GM23248 (cell line): ENCODE data around the gene ALDH4A1. TPM values are rescaled to one million over a fixed set of nuclear protein-coding genes. Genes with fewer than 3 reads are reported as not detected.

ENCODE experiments used
- DNase-seq: peaks from one replicate; pipeline ENCODE4 v3.0.0-alpha.2; 2015
- H2AFZ ChIP-seq: fragments of 200-600 bp; sonication (generic); 2 replicates; pipeline ENCODE4 v1.6.1; 2016; ENCODE audit warnings: antibody characterized with exemption
- H3F3A ChIP-seq: fragments of 200-600 bp; sonication (generic); 2 replicates; pipeline ENCODE4 v1.6.1; 2016; ENCODE audit warnings: mild to moderate bottlenecking, antibody characterized with exemption, mixed run types; ENCODE audit not compliant: insufficient read depth
- H3K27ac ChIP-seq: fragments of 200-600 bp; sonication (generic); 2 replicates; pipeline ENCODE4 v1.5.1; 2016; ENCODE audit warnings: mild to moderate bottlenecking
- H3K27me3 ChIP-seq: fragments of 200-600 bp; sonication (generic); replicated peaks from 2 replicates; pipeline ENCODE4 v1.6.1; 2016; ENCODE audit warnings: mild to moderate bottlenecking; ENCODE audit not compliant: insufficient read depth
- H3K36me3 ChIP-seq: fragments of 200-600 bp; sonication (generic); 2 replicates; pipeline ENCODE4 v1.6.1; 2016; ENCODE audit warnings: low read depth, mild to moderate bottlenecking
- H3K4me1 ChIP-seq: fragments of 200-600 bp; sonication (generic); 2 replicates; pipeline ENCODE4 v1.6.1; 2016; ENCODE audit warnings: mild to moderate bottlenecking; ENCODE audit not compliant: insufficient read depth
- H3K4me2 ChIP-seq: fragments of 200-600 bp; sonication (generic); one replicate; pipeline ENCODE4 v1.6.1; 2016; ENCODE audit warnings: mild to moderate bottlenecking; ENCODE audit not compliant: unreplicated experiment
- H3K4me3 ChIP-seq: fragments of 200-600 bp; sonication (generic); 2 replicates; pipeline ENCODE4 v1.5.1; 2016; ENCODE audit warnings: mild to moderate bottlenecking
- H3K79me2 ChIP-seq: fragments of 200-600 bp; sonication (generic); 2 replicates; pipeline ENCODE4 v1.6.1; 2016; ENCODE audit warnings: mild to moderate bottlenecking; ENCODE audit not compliant: insufficient read depth
- H3K9ac ChIP-seq: fragments of 200-600 bp; sonication (generic); 2 replicates; pipeline ENCODE4 v1.6.1; 2016; ENCODE audit warnings: mild to moderate bottlenecking
- H3K9me2 ChIP-seq: fragments of 200-600 bp; sonication (generic); 2 replicates; pipeline ENCODE4 v1.6.1; 2016; ENCODE audit warnings: mixed run types, mild to moderate bottlenecking, moderate library complexity; ENCODE audit not compliant: insufficient read depth
- H3K9me3 ChIP-seq: fragments of 200-600 bp; sonication (generic); one replicate; pipeline ENCODE4 v1.6.1; 2017; ENCODE audit warnings: low read depth
- H4K20me1 ChIP-seq: fragments of 200-600 bp; sonication (generic); 2 replicates; pipeline ENCODE4 v1.6.0; 2016; ENCODE audit not compliant: insufficient read depth
- EZH2 ChIP-seq: fragments of 200-600 bp; sonication (generic); IDR thresholded peaks from 2 replicates; pipeline ENCODE4 v1.6.1; 2018; ENCODE audit warnings: antibody characterized with exemption, mild to moderate bottlenecking; ENCODE audit not compliant: insufficient read depth, poor library complexity, severe bottlenecking
- EZH2phosphoT487 ChIP-seq: fragments of 200-600 bp; sonication (generic); IDR thresholded peaks from 2 replicates; pipeline ENCODE4 v1.6.1; 2018; ENCODE audit warnings: antibody characterized with exemption, moderate library complexity, mild to moderate bottlenecking, low read depth; ENCODE audit not compliant: insufficient read depth
- WGBS, 2 experiments: methylation state at CpG; one replicate each; pipeline ENCODE4 v1.1.6; 2015 to 2017; ENCODE audit warnings: low lambda C conversion rate in 2 of 2, low coverage in 1 of 2; ENCODE audit errors: missing lambda C conversion rate in 2 of 2; 5-methylcytosine and 5-hydroxymethylcytosine counted together
- in situ Hi-C: fragments of 300-500 bp; cut with MboI; formaldehyde crosslinking; loops from 2 replicates; pipeline ENCODE4 v1.15.0; 2020
- polyA plus RNA-seq: library from polyadenylated mRNA; unstranded; fragments of >200 nt; fragmentation: Nextera tagmentation; extraction: Ambion mirVana; gene quantifications from 2 replicates; pipeline ENCODE4 v1.2.1, GENCODE V29; 2016
- total RNA-seq: library from RNA; depleted of rRNA; stranded (reverse); fragments of >200 nt; shearing (Covaris generic); gene quantifications from 2 replicates; pipeline ENCODE4 v1.2.3, GENCODE V29; 2014

ALDH4A1 gene
- total and polyA plus RNA-seq, 2 experiments from 2014 or later: 10.9 to 13.3 TPM

GRCh38 chr1:18939398-18940302, 37.3 kb upstream of the ALDH4A1 start:
- peak overlapping the region; percentile 28 for H3K4me2 ChIP-seq
- peak; percentile 76 for DNase-seq

GRCh38 chr1:18938707-18939070, 36.3 kb upstream of the ALDH4A1 start:
- Histone ChIP-seq H3K9ac (no peak overlapping the region), H3K36me3 (no peaks in the 10 kb centered on the region), H3K4me1 (peaks cover 20% of the 10 kb centered on the region), H3K79me2 (peaks cover 100% of the 10 kb centered on the region), H3F3A (no peaks in the 10 kb centered on the region), H3K9me2 (no peaks in the 10 kb centered on the region), H4K20me1 (no peaks in the 10 kb centered on the region), H2AFZ (no peak overlapping the region), H3K9me3 (no peaks in the 10 kb centered on the region), H3K4me3 (no peak overlapping the region), H3K4me2 (no peak overlapping the region), H3K27ac (no peak overlapping the region), H3K27me3 (no peaks in the 10 kb centered on the region)
- no peak for TF ChIP-seq EZH2phosphoT487
- TF ChIP-seq EZH2: no peak
- 48 to 57% methylated on average over 2 of the region's 2 CpGs for WGBS, 2 experiments
- DNase-seq: no peak
- in situ Hi-C loops: no loop called here

More at GRCh38 chr1:18939398-18940302, 37.3 kb upstream of the ALDH4A1 start:
- Histone ChIP-seq H2AFZ (no peak overlapping the region), H3K9me2 (no peaks in the 10 kb centered on the region), H4K20me1 (no peaks in the 10 kb centered on the region), H3K4me3 (no peak overlapping the region), H3K27ac (peak overlapping the region; percentile 28), H3F3A (no peaks in the 10 kb centered on the region), H3K36me3 (no peaks in the 10 kb centered on the region), H3K27me3 (no peaks in the 10 kb centered on the region), H3K9ac (no peak overlapping the region), H3K4me1 (peaks cover 20% of the 10 kb centered on the region), H3K9me3 (no peaks in the 10 kb centered on the region), H3K79me2 (peaks cover 100% of the 10 kb centered on the region)
- WGBS, 2 experiments: 67 to 74% methylated on average over 7 of the region's 7 CpGs
- in situ Hi-C loops: no loop called here
- TF ChIP-seq EZH2phosphoT487 (no peak), EZH2 (no peak)

GRCh38 chr1:18938008-18938706, 35.8 kb upstream of the ALDH4A1 start:
- TF ChIP-seq EZH2phosphoT487: no peak
- TF ChIP-seq EZH2: no peak
- Histone ChIP-seq H3K4me3 (no peak overlapping the region), H3K9me3 (no peaks in the 10 kb centered on the region), H3K4me1 (peaks cover 20% of the 10 kb centered on the region), H2AFZ (no peak overlapping the region), H3K27ac (no peak overlapping the region), H3F3A (no peaks in the 10 kb centered on the region), H3K36me3 (no peaks in the 10 kb centered on the region), H3K27me3 (no peaks in the 10 kb centered on the region), H3K9ac (no peak overlapping the region), H3K4me2 (no peak overlapping the region), H3K79me2 (peaks cover 100% of the 10 kb centered on the region), H3K9me2 (no peaks in the 10 kb centered on the region), H4K20me1 (no peaks in the 10 kb centered on the region)
- WGBS, 2 experiments: 81 to 89% methylated on average over 14 of the region's 14 CpGs
- DNase-seq: peak; percentile 57
- in situ Hi-C loops: no loop called here

GRCh38 chr1:18937539-18937938, 35.2 kb upstream of the ALDH4A1 start:
- TF ChIP-seq EZH2 (no peak), EZH2phosphoT487 (no peak)
- no peaks in the 10 kb centered on the region for H3K27me3 ChIP-seq
- no peak overlapping the region for H3K9ac ChIP-seq
- in situ Hi-C loops: no loop called here
- H4K20me1 ChIP-seq: no peaks in the 10 kb centered on the region
- no peak overlapping the region for H3K27ac ChIP-seq
- H3K9me3 ChIP-seq: no peaks in the 10 kb centered on the region
- peaks cover 20% of the 10 kb centered on the region for H3K4me1 ChIP-seq
- H3K36me3 ChIP-seq: no peaks in the 10 kb centered on the region
- no peaks in the 10 kb centered on the region for H3F3A ChIP-seq
- DNase-seq: no peak
- no peaks in the 10 kb centered on the region for H3K9me2 ChIP-seq
- H2AFZ ChIP-seq: no peak overlapping the region
- 83 to 87% methylated on average over 8 of the region's 8 CpGs for WGBS, 2 experiments
- H3K4me2 ChIP-seq: no peak overlapping the region
- H3K4me3 ChIP-seq: no peak overlapping the region
- peaks cover 100% of the 10 kb centered on the region for H3K79me2 ChIP-seq
